Posterior vena cava (tissue), 2 donors: ENCODE measurements around the gene PUSL1. TPM values are rescaled to one million over a fixed set of nuclear protein-coding genes. Genes with fewer than 3 reads are reported as not detected.

Experiments
- DNase-seq: peaks from one replicate; pipeline ENCODE4 v3.0.0-alpha.2; 2020; ENCODE audit warnings: low spot score
- intact Hi-C, 2 donors: fragments of 100-400 bp; cut with DNase I; formaldehyde crosslinking; loops; one replicate each; pipeline versions ENCODE4 v1.14.1 to v1.14.2; 2022 to 2023
- total RNA-seq, 2 donors: library from RNA; stranded (reverse); fragmentation: NEBNext Ultra II Directional; extraction: Animal tissue kit (Norgen Biotek cat#: 25700); gene quantifications; one replicate each; pipeline ENCODE4 v1.2.1, GENCODE V29; 2021
- donor health status: DM: yes; HTN: yes; CAD: no.
- donor health status: DM: yes; HTN: yes; CAD: no.

Gene PUSL1
- total RNA-seq, 2 donors from 2014 or later: 8.3 to 10.5 TPM

DNA sequence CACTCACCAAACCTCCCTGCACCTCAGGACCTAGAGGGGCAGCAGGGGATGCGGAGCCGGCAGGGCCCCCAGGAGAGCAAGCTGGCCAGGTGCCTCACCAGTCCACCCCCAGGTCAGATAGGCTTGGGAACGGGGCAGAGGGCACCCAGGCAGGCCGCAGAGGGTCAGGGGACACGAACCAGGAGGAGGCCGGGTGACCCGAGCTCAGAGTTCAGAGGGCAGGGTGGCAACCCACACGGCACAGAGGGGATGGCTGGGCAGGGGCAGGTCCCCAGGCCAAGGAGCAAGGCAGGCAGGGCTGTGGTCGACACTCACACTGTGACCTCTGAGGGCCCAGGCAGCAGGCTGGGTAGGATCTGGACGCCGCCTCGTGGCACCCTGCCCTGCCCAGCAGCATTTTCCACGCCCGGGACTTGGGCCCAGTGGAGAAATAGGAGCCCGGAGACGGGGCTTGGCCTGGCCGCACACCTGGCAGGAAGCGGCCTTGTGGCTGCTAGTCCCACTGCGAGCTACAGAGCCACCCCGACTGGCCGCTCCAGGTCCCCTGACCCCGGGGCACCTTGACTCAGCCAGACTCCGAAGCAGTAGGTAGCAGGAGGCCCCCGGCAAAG lies 35.5 kb downstream of the PUSL1 start:
- intact Hi-C loops: no loop called here
- DNase-seq: no peak

DNA sequence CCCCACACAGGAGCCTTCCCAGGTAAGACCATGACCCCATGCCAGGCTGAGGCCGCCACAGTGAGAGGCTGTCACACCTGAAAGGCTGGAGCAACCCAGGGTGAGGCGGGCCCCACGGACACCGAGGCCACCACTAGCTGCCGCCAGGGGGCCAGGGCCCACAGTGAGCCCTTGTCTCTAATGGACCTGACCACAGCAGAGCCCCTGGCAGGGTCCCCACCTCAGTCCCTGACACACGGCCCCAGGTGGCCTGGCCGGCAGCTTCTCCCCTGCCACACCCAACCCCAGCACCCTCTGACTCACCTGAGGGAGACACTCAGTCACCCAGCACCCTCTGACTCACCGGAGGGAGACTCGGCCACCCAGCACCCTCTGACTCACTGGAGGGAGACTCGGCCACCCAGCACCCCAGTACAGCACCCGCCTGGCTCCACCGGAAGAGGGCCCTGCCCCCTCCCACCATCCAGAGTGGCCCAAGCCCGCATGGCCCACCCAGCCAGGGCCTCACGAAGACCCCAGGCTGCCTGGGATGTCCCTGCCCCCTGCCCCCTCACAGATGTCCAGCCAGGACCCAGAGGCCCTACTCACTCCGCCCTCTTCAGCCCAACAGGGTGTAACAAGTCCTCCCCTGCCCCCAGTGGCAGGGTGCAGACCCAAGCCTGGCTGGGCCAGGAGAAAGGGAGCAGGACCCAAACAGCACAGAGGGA lies 36.4 kb downstream of the PUSL1 start:
- intact Hi-C loops: loop anchor here in 1 of 2 donors (5.0 kb wide), 1 partner anchor 33 kb away; no protein-coding TSS in a partner anchor
- no peak for DNase-seq

DNA sequence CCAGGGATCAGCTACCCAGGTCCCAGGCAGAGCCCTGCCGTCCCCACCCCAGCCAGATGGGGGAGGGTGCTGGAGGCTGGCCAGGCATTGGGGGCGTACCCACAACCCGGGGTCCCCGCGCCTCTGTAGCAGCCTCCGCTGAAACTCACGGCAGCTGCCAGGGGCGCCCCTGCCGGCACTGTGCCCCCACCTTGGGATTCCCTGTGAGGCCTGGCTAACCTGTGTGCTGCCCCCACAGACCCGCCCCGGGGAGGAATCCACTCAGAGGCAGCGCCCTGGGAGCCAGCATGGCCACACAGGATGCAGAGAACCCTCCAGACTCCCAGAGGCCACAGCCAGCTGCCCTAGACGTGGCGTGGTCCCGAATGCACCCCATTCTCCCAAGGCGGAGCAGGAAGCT lies 37.0 kb downstream of the PUSL1 start:
- intact Hi-C loops: loop anchor here in 1 of 2 donors (5.0 kb wide), 1 partner anchor 33 kb away; no protein-coding TSS in a partner anchor
- no peak for DNase-seq

DNA sequence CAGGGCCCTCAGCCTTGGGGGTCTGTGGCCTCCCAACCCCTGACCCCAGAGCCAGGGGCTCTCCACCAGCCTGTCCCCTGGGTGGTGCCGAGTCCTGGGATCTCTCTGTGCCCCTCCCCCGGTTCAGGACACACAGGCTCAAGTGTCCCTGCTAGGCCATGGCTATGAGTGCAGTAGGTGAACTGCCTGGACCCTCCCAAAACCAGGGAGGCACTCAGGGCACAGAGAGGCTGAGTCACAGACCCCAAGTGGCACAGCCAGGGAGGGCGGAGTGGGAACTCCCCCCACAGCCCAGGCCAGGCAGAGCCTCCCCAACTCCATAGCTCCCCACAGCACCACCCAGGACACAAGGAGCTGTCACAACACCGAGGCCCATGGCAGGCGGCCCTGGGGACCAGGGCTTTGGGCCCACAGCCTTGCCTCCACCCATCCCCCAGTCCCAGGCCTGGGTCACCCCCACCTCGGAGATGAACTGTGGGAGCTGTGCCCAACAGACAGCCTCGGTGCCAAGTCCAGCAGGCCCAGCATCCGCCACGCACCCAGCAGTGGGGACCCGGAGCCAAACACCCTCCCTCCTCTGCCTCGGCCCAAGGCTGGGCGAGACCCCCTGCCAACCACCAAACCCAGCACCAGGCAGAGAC lies 37.6 kb downstream of the PUSL1 start:
- intact Hi-C loops: loop anchor here in 1 of 2 donors (5.0 kb wide), 1 partner anchor 34 kb away; no protein-coding TSS in a partner anchor
- no peak for DNase-seq

DNA sequence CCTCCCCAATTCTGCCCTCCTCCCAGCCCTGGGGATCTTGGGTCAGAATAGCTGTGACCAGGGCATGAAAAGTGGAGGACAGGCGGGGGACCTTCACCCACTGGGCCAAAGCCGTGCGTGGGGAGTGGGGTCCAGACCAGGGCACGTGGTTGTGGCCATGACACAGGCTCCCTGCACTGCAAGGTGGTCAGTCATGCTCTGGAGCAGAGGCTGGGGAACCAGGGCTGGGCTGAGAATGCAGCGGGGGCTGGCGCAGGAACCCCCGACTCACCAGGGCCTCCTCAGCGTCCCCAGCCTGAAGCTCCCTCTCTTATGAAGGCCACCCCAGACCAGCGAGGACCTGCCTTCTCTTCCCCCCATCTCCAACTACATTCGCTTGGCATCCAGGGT lies 38.1 kb downstream of the PUSL1 start:
- intact Hi-C loops: loop anchor here in 1 of 2 donors (5.0 kb wide), 1 partner anchor 34 kb away; no protein-coding TSS in a partner anchor

DNA sequence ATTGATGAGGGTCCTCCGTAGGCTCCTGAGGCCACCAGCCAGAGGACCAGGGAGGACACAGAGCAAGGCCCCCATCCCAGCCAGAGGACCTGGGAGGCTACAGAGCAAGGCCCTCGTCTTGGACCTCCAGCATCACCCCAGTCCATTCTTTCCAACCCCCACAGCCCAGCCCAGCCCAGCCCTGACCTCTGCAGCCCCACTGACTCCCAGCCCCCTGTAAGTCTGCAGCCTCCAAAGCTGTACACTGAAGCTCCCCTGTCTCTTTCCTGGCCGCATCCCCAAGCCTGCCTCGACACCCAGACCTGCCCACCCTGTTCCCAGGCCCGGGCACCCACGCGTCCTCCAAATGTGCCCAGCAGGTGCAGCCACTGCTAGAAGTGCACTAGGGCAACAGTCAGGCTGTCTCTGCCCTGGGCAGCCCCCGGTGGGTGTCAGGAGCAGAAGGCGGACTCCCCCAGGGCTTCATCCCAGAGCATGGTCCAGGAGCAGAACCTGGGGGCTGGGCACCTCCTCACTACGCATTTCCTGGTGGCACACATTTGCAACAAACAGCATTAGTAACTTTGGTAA lies 38.7 kb downstream of the PUSL1 start:
- intact Hi-C loops: loop anchor here in 1 of 2 donors (5.0 kb wide), 1 partner anchor 35 kb away; no protein-coding TSS in a partner anchor
- no peak for DNase-seq

More for the DNA sequence above, 38.1 kb downstream of the PUSL1 start:
- DNase-seq: no peak

DNA sequence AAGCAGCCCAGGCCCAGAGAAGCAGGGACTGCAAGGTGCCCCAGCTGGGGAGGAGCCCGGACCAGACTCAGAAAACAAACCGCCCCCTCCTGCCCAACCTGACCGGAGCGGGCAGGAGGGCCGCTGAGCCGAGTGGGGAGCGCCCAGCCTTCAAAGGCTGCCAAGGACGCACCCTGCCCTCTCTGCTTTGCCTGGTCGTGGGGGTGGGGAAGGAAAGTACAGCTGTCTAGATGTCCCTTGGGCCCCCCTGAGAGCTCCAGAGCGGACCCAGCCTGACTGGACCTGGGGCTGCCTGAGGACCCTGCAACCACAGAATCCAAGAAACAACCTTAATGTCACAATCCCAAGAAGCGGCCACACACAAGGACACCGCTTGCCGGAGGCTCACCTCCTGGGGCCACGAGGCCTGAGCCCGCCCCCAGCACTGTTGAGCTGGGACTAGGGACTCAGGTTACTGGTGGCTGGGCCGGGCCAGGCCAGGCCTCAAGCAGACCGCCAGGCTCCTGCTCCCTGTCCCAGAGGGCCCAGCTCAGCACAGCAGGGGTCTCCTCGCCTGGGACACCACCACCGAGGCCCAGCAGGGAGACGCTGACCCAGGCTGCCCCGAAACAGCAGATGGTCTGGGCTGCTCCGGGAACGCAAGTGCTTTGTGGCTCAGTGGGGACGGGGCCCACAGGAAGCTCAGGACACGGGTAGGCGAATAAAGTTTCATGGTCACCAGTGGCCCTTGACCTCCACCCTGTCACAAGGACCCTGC lies 39.4 kb downstream of the PUSL1 start:
- intact Hi-C loops: loop anchor here in 1 of 2 donors (5.0 kb wide), 1 partner anchor 36 kb away; no protein-coding TSS in a partner anchor
- no peak for DNase-seq

DNA sequence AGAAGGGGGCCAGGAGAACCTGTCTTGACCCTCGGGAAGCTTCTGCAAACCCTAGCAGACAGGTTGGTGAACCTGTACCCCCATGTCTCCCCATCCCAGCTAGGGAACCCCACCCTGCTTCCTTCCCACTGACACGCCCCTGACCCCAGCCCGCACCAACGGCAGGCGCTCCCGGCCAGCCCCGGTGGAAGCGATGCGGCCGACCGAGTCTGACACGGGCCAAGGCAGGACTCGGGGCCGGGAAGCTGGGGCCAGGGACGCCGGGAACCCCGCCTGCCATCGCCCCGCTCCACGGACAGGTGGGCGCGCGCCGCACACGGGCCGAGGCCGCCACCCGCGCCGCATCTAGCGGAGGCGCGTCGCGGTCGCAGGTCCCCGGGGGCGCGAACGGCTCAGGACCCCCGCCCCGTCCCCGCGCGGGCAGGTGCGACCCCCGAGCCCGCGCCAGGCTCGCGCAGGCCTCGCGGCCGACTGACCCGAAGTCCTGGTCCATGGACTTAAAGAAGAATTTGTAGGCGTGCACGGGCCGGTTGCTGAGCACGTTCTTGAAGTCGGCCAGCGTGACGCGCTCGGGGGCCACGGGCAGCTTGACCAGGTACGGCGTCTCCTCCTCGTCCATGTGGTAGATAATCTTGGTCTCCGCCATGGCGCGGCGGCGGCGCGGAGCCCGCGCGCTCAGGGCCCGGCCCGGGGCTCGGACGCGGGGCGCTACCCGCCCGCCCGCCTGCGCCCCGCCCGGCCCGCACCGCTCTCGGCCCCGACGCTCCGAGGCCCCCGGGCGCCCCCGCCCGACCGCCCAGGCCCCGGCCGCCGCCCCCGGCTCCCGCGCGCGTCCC lies 40.2 kb downstream of the PUSL1 start:
- DNase-seq: no peak
- intact Hi-C loops: loop anchor here in 1 of 2 donors (5.0 kb wide), 1 partner anchor 36 kb away; no protein-coding TSS in a partner anchor

DNA sequence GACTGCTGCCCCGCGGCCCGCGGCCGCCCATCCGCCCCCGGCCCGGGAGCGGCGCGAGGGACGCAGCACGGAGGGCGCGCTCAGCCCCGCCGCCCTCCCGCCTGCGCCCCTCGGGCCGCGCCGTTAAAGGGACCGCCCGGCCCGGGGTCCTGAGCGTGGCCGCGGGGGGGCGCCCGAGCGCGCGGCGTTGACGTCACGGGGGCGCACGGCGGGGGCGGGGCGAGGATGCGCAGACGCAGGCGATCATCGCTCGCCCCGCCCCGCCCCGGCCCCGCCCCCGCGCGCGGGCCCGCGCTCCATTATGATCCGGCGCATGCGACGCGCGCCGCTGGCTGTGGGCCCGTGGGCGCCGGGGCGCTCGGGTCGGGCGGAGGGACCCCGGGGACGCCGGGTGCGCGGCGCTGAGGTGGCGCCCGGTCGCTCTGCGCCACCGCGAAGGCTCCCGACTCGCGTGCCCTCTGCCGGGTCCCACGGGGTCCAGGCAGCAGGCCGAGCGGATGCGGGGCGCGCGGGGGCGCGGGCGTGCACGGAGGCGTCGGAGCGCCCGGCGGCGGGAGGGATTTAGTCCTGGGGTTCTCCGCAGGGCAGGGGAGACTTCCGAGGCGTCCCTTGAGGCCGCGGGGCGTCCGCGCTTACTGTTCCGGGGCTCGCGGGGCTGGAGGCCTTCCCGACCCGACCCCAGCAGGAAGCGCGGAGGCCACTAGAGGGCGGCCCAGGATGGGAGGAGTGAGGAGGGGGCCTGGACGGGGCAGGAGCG lies 41.0 kb downstream of the PUSL1 start, which contains the start of gene DVL1:
TSS of gene DVL1 (minus strand) at position 163 of the 757 bp plus-strand sequence. CDS start 353 bp downstream, outside the sequence.
- intact Hi-C loops: loop anchor here in 1 of 2 donors (5.0 kb wide), 1 partner anchor 37 kb away; no protein-coding TSS in a partner anchor
- no peak for DNase-seq

DNA sequence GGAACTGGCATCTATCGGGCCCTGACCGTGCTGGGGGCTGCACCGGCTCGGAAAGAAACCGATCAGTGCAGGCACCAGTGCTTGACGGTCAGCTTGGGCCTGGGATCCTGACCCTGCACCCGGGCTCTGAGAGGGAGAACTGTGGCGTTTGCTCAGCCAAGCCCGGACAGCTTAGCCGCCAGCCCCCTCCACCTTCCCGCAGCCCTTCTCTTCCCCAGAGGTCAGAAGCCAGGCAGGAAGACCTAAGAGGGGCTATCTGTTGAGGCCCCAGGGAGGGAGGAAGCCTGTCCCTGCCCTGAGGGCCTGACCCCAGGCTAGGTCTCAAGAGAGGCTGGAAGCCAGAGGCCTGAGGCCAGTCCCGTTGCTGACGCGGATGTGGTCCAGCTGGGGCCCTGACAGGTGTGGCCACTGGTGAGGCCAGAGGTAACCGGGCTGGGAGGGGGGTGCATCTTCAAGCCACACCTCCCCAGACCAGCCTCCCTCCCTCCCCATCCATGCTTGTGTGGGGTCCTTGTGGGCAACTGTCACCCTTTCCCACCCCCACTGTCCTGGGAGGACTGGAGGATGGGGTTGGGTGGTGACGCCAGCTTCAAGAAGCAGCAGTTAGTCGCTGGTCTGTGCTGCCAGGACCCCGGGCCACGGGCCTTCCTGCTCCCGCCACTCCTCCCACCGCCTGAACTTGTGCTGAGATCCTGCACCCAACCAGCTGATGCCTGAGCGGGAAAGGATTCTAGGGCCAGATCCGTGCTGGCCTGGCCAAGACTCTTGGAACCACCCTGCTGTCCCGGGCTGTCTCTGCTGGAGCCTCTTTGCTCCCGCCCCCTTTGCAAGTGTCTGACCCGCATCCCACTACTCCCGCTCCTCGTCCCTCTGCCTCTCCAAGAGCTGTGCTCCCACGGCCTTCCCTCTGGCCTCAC lies 43.4 kb downstream of the PUSL1 start:
- intact Hi-C loops: no loop called here
- no peak for DNase-seq

DNA sequence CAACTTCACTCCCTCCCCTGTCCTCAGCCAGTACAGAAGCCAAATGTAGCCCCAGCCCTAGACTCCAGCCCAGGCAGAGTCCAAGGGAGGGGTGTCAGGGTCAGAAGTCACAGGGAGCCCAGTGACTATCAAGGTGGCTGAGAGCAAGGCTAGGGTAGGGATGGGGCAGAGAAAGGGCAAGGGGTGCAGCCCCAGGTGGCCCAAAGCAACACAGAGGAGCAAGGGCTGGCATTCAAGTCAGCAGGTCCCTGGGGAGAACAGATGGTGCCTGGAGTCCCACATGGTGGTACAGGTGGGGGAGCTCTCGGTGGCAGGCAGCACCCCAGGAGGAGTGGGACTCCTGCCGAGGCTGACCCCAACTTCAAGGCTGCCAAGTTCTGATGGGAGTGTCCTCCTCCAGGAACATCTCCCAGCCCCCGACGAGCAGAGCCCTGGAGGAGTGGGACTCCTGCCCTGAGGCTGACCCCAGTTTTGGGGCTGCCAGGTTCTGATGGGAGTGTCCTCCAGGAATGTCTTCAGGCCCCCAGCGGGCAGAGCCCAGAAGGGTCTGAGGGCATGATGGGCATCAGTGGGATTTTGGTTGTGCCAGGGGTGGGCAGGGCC lies 44.5 kb downstream of the PUSL1 start:
- no peak for DNase-seq
- intact Hi-C loops: no loop called here

DNA sequence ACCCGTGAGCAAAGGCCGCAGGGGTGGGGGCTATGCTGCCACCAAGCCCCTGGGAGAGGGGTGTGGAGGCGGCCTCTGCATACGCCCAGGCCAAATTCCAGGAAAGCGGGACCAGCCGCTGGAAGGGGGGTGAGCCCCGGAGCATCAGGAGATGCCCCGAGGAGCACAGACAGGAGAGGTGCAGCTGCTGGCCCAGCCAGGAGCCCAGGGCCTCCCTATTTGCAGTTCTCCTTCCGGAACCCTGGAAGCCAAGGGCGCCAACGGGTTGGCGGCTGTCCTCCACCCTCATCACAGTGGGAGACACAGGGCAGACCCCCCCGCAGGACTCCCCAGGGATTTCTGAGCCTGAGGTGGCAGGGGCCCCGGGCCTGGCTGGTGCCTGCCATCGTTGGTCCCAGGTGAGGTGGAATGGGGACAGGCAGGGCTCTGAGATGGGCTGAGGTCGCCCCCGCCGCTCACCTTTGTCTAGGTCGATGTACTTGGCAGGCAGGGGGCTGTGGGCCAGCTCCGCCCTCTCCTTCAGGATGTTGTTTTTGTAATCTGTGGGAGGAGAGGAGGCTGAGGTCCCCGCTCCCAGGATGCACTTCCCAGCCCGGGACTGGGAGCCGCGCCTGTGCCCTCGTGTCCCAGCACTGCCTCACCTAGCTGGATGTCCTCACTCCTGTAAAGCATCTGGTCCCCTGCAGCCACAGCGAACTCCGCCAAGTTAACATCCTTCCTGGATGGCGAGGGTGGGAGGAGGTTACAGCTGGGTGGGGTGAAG lies 45.2 kb downstream of the PUSL1 start:
- no peak for DNase-seq
- intact Hi-C loops: no loop called here

DNA sequence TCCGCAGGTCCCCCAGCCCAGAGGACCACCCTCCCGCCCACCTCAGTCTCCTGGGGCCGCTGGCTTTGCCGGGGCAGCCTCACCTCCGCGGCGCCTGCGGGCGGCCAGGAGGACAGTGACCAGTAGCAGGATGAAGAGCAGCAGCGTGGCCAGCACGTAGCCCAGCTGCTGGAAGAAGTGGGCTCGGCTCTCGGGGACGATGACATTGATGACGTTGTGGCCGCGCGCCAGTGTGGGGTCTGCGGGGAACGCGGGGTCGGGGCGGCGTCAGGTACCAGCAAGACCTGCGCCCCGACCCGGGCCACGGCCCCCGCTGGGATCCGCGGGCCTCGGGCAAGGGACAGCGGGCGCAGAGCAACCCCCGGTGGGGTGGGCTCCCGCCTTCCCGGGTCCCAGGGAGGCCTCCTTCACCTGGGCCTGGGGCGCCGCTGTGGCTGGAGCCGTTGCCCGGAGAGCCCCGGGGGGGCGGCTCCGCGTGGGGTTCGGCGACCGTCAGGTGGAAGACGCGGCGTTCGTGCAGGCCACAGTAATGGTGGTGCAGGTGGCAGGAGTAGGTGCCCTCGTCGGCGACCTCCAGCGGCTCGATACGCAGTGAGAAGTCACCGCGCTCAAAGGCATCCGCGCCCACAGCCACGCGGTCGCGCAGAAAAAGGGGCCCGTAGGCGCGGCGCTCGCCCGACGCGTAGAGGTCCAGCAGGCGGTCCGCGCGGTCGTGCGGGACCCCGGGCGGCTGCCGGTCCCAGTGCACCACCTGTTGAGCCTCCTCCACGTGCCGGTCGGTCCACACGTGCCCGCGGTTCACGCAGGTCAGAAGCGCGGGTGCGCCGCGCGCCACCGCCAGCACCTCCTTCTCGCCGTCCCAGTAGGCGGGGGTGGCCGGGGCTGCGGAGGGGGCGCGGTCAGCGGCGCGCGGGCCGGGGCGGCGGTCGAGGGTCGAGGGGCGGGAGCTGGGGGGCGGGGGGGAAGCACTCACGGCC lies 46.2 kb downstream of the PUSL1 start:
- intact Hi-C loops: no loop called here
- DNase-seq: no peak

DNA sequence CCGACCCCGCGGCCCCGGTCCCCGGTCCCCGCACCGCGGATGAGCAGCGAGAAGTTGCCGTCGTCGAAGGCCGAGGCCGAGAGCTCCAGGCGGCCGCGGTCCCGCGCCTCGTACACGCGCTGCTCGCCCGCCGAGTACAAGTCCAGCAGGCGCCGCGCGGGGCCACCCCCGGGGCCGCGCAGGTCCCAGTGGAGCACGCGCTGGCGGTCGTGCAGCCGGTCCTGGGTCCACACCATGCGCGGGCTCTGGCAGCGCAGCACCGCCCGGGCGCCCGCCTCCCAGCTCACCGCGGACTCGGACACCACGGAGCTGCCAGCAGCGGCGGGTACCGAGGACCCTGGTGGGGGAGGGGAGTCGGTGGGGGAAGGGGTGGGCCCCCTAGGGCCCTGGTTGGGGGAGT lies 47.0 kb downstream of the PUSL1 start:
- no peak for DNase-seq
- intact Hi-C loops: no loop called here
